Stimulated activated memory B cell treated with anti-CD40 and anti-IgM and Interleukin-4, amounts not matched to agents 10 μg/mL and 1 μg/mL and 100 μg/mL, for 72 hours (primary cell): Measurements from ENCODE around the gene KCNMB2.

Experiments
- ATAC-seq: fragments of 150-1000 bp; cut with Tn5 transposase; 2 replicates; pipeline ENCODE4 v1.10.0; 2021
- H3K27ac Mint-ChIP-seq: one replicate; pipeline ENCODE4 v1.8.0; 2022; ENCODE audit warnings: mild to moderate bottlenecking, mixed read lengths
- H3K27me3 Mint-ChIP-seq: one replicate; pipeline ENCODE4 v1.8.0; 2022; ENCODE audit warnings: mixed read lengths
- H3K36me3 Mint-ChIP-seq: one replicate; pipeline ENCODE4 v1.8.0; 2022; ENCODE audit warnings: mixed read lengths
- H3K4me1 Mint-ChIP-seq: one replicate; pipeline ENCODE4 v1.8.0; 2022; ENCODE audit warnings: mixed read lengths
- H3K4me3 Mint-ChIP-seq: one replicate; pipeline ENCODE4 v1.8.0; 2022; ENCODE audit warnings: mild to moderate bottlenecking, moderate library complexity, mixed read lengths
- H3K9me3 Mint-ChIP-seq: one replicate; pipeline ENCODE4 v1.8.0; 2022; ENCODE audit warnings: mixed read lengths

KCNMB2 gene

DNA sequence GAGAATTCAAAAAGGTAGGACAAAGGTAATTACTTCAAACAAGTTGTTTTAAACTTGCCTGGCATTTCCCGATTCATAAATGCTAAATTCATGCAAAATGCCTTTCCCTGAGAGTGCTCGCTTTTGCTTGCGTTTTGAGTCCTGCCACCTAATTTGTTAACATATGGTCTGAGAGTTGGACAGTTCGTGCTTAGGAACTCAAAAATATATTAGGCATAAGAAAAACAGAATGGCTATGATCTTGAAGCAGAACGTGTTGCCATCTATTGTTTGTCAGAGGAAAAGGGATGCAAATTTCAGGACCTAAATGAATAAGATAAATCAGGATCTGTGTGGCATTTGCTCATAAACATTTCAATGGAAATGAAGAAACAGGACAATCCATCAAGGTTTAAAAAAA, 339.6 kb downstream of the KCNMB2 start:
- Mint-ChIP-seq H3K4me3 (no peak overlapping the region), H3K4me1 (no peaks in the 10 kb centered on the region), H3K27me3 (no peaks in the 10 kb centered on the region), H3K9me3 (peaks cover 4% of the 10 kb centered on the region), H3K27ac (no peak overlapping the region), H3K36me3 (no peaks in the 10 kb centered on the region)
- ATAC-seq = no peak

GRCh38 chr3:178880274-178880673, 344.0 kb downstream of the KCNMB2 start:
- no peak overlapping the region for H3K4me3 Mint-ChIP-seq

More at GRCh38 chr3:178880274-178880673, 344.0 kb downstream of the KCNMB2 start:
- no peak for ATAC-seq
- H3K4me1 Mint-ChIP-seq = no peaks in the 10 kb centered on the region
- peaks cover 5% of the 10 kb centered on the region for H3K36me3 Mint-ChIP-seq
- no peak overlapping the region for H3K27ac Mint-ChIP-seq
- peaks cover 18% of the 10 kb centered on the region for H3K27me3 Mint-ChIP-seq
- H3K9me3 Mint-ChIP-seq = peaks cover 7% of the 10 kb centered on the region
